Fibroblast of the aortic adventitia (primary cell): ENCODE measurements around the gene DNAJB5. TPM values are rescaled to one million over a fixed set of nuclear protein-coding genes. Genes with fewer than 3 reads are reported as not detected.
"Not testable (repeated sequence)": the region's sequence is repeated elsewhere in the genome, so short reads cannot be mapped to it uniquely, and the experiment has no call there.

Experiments
- DNase-seq: peaks from one replicate; pipeline ENCODE4 v3.0.0-alpha.2; 2010; ENCODE audit warnings: low read depth
- H3K4me3 ChIP-seq: 2 replicates; pipeline ENCODE4 v1.5.1; 2011; ENCODE audit warnings: low read depth, mild to moderate bottlenecking, control low read depth, low read length, moderate library complexity
- CTCF ChIP-seq: IDR thresholded peaks from 2 replicates; pipeline ENCODE4 v1.5.1; 2011; ENCODE audit warnings: mild to moderate bottlenecking, low read length, control low read depth, inconsistent platforms; ENCODE audit not compliant: insufficient read depth
- total RNA-seq: library from RNA; depleted of rRNA; stranded (reverse); fragments of >200 nt; gene quantifications from 2 replicates; pipeline ENCODE4 v1.2.3, GENCODE V29; 2012; ENCODE audit warnings: low replicate concordance

The DNAJB5 gene
- 6.9 and 9.6 TPM in 2 replicates for total RNA-seq

GRCh38 chr9:34989003-34989945, at the start of gene DNAJB5:
TSS of gene DNAJB5 (plus strand) at chr9:34989745. CDS start at chr9:34990631, 886 bp downstream.
- peak; percentile 100 for DNase-seq
- no peak for TF ChIP-seq CTCF

GRCh38 chr9:34939989-34940388, 49.6 kb upstream of the DNAJB5 start:
- not testable (repeated sequence) for DNase-seq, H3K4me3 ChIP-seq

More at GRCh38 chr9:34989003-34989945, at the start of gene DNAJB5:
- H3K4me3 ChIP-seq: peak within 1 kb of the TSS; percentile 91

GRCh38 chr9:34948451-34948850, 41.1 kb upstream of the DNAJB5 start:
- TF ChIP-seq CTCF: no peak
- H3K4me3 ChIP-seq: no peak overlapping the region
- DNase-seq: no peak

GRCh38 chr9:34954225-34954624, 35.3 kb upstream of the DNAJB5 start:
- DNase-seq: no peak
- TF ChIP-seq CTCF: no peak
- no peak overlapping the region for H3K4me3 ChIP-seq

GRCh38 chr9:34956066-34956465, 33.5 kb upstream of the DNAJB5 start:
- not testable (repeated sequence) for DNase-seq, H3K4me3 ChIP-seq

- no peak for DNase-seq
- no peak overlapping the region for H3K4me3 ChIP-seq
- no peak for TF ChIP-seq CTCF
Measured at GRCh38 chr9:34956648-34957047, 32.9 kb upstream of the DNAJB5 start.

GRCh38 chr9:34957492-34958410, 31.8 kb upstream of the DNAJB5 start, which contains the start of gene PHF24:
TSS of gene PHF24 (plus strand) at chr9:34958285. CDS start at chr9:34971299, 13,014 bp downstream.
- no peak for DNase-seq
- TF ChIP-seq CTCF: no peak
- peak within 1 kb of the TSS; percentile 13 for H3K4me3 ChIP-seq
